ENCODE measurements around the gene LUZP2.

The LUZP2 gene

DNA sequence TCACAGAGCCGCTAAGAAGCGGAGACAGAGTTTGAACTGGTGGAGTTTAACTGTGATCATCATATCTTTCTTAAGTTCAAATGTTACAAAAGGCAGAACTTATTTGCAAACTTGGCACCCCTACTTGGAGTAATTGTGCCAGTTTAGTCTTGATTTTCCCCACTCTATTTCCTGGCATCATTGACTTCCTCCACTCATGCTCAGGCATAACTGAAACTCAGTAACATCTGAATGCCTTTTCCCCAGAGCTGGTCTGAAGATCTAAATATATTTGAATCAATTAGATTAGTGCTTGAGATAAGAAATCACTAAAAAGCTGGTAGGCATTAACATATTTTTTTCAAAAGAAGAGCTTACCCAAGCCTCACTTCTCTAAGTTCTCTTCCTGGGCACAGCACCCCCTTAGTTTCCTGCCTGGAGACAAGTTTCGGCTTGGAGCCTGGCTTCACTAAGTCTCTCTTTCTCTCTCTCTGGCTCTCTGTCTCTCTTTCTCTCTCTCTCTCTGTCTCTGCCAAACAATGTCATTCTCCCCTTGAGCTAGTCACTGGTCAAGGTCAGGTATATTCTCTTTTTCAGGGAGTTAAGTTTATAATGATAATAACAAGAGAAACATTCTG is 190.8 kb downstream of the LUZP2 start:
- CTCF ChIA-PET: no interaction called here

DNA sequence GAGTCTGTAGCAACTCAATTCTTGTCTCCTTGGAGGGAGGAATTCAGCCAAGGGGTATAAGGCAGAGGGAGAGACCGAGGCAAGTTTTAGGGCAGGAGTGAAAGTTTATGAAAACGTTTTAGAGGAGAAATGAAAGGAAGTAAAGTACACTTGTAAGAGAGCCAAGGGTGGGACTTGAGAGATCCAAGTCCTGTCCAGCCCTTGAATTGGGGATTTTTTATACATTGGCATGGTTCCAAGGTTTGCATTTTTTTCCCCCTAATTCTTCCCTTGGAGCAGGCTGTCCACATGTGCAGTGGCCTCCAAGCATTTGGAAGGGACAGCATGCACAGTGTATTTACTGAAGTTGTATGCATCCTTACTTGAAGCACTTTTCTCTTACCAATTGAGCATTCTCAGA is 192.1 kb downstream of the LUZP2 start:
- no peak overlapping the region for H3K4me3 ChIP-seq (ENCODE audit: low read depth, low read length)
- ChIA-PET POLR2A (no interaction called here), CTCF (no interaction called here)
- TF ChIP-seq, protein P1, sequence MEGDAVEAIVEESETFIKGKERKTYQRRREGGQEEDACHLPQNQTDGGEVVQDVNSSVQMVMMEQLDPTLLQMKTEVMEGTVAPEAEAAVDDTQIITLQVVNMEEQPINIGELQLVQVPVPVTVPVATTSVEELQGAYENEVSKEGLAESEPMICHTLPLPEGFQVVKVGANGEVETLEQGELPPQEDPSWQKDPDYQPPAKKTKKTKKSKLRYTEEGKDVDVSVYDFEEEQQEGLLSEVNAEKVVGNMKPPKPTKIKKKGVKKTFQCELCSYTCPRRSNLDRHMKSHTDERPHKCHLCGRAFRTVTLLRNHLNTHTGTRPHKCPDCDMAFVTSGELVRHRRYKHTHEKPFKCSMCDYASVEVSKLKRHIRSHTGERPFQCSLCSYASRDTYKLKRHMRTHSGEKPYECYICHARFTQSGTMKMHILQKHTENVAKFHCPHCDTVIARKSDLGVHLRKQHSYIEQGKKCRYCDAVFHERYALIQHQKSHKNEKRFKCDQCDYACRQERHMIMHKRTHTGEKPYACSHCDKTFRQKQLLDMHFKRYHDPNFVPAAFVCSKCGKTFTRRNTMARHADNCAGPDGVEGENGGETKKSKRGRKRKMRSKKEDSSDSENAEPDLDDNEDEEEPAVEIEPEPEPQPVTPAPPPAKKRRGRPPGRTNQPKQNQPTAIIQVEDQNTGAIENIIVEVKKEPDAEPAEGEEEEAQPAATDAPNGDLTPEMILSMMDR (IDR thresholded peaks at IDR 0.05; ENCODE audit: insufficient read depth, low read length, missing control alignments): no peak
- no peak for DNase-seq (ENCODE audit: low read depth, low spot score)

More for the DNA sequence above, 190.8 kb downstream of the LUZP2 start:
- H3K4me3 ChIP-seq (ENCODE audit: low read depth, low read length): no peak overlapping the region
- POLR2A ChIA-PET: no interaction called here
- no peak for DNase-seq (ENCODE audit: low read depth, low spot score)
- TF ChIP-seq, protein P1 (IDR thresholded peaks at IDR 0.05; ENCODE audit: insufficient read depth, low read length, missing control alignments): no peak

DNA sequence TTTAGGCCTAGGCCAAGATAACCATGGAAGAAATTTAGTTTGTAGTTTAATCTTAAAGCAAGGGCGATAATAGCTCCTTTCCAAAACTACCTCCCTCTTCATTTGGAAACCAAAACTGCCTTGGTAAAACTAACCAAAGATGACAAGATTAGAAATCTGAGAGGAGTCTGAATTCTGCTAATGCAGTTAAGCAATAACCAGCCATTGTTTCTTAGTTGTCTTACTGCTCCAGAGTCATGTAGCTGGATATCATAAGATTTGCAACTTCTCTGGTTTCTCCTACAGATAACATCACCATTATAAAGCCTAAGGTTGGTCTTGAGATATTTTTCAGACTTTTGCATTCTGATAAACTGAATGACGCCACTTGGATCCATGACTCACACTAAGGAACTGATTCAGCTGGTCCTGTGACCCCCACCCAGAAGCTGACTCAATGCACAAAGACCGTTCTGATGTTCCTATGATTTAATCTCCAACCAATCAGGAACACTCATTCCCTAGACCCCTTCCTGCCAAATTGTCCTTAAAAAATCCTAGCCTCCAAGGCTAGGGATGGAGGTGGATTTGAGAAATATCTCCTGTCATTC is 200.8 kb downstream of the LUZP2 start:
- TF ChIP-seq, protein P1 (IDR thresholded peaks at IDR 0.05; ENCODE audit: insufficient read depth, low read length, missing control alignments): no peak
- DNase-seq (ENCODE audit: low read depth, low spot score): no peak
- H3K4me3 ChIP-seq (ENCODE audit: low read depth, low read length): no peak overlapping the region
- ChIA-PET POLR2A (no interaction called here), CTCF (no interaction called here)

GRCh38 chr11:24704716-24705115 is 207.9 kb downstream of the LUZP2 start:
- TF ChIP-seq, protein P1 (IDR thresholded peaks at IDR 0.05; ENCODE audit: insufficient read depth, low read length, missing control alignments): no peak
- no peak overlapping the region for H3K4me3 ChIP-seq (ENCODE audit: low read depth, low read length)
- DNase-seq (ENCODE audit: low read depth, low spot score): no peak
- ChIA-PET CTCF (no interaction called here), POLR2A (no interaction called here)

DNA sequence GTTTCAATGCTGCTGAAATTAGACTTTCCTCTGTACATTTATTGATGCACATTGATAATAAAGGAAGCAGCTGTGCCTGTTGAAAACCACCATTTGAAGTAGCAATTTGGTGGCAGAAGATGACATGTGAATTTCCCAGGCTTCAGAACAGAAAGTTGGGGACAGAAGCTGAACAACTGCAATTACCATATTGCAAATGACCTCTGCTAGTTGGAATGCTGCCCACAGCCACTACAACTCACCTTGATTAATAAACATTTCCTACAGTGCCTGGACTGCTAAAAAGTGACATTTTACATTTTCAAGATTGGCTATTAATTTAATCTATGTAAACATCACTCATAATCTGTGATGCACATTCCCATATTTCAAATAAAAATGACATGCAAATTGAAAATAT is 208.6 kb downstream of the LUZP2 start:
- TF ChIP-seq, protein P1 (IDR thresholded peaks at IDR 0.05; ENCODE audit: insufficient read depth, low read length, missing control alignments): no peak
- no peak for DNase-seq (ENCODE audit: low read depth, low spot score)
- CTCF ChIA-PET: no interaction called here
- POLR2A ChIA-PET: no interaction called here
- no peak overlapping the region for H3K4me3 ChIP-seq (ENCODE audit: low read depth, low read length)

- CTCF ChIA-PET: no interaction called here
- no peak overlapping the region for H3K4me3 ChIP-seq (ENCODE audit: low read depth, low read length)
- POLR2A ChIA-PET: no interaction called here
- TF ChIP-seq, protein P1 (IDR thresholded peaks at IDR 0.05; ENCODE audit: insufficient read depth, low read length, missing control alignments): no peak
- no peak for DNase-seq (ENCODE audit: low read depth, low spot score)
Measured at GRCh38 chr11:24708616-24709015, 211.8 kb downstream of the LUZP2 start.

Data from AG04449 (cell line).